CD14-positive monocyte (primary cell): Measurements from ENCODE around the gene CCDC178. TPM values are rescaled to one million over a fixed set of nuclear protein-coding genes. Genes with fewer than 3 reads are reported as not detected.

Source experiments
- DNase-seq, 3 donors: peaks; one replicate each; pipeline ENCODE4 v3.0.0-alpha.2; 2011 to 2022
- H2AFZ ChIP-seq: 2 replicates; pipeline ENCODE4 v1.6.0; 2012; ENCODE audit warnings: mild to moderate bottlenecking, low read depth, low read length, inconsistent platforms; ENCODE audit not compliant: insufficient read depth, poor library complexity, severe bottlenecking
- H3K27ac ChIP-seq, 2 donors: 1 replicate in 1 of 2; 2 replicates in 1 of 2; pipeline ENCODE4 v1.5.1; 2012 to 2013; ENCODE audit warnings: low read length in 2 of 2, control low read depth in 1 of 2, inconsistent platforms in 1 of 2, low read depth in 1 of 2, mild to moderate bottlenecking in 1 of 2
- H3K27me3 ChIP-seq, 2 donors: one replicate each; pipeline versions ENCODE4 v1.6.0 to v1.6.1; 2011 to 2013; ENCODE audit warnings: low read length in 2 of 2; ENCODE audit not compliant: control insufficient read depth in 2 of 2, insufficient read depth in 2 of 2
- H3K36me3 ChIP-seq, 2 donors: replicated peaks in 1 of 2; 1 replicate in 1 of 2; 2 replicates in 1 of 2; pipeline versions ENCODE4 v1.5.1 to v1.6.1; 2012 to 2013; ENCODE audit warnings: low read length in 2 of 2, control low read depth in 1 of 2, inconsistent platforms in 1 of 2, mild to moderate bottlenecking in 1 of 2; ENCODE audit not compliant: insufficient read depth in 2 of 2, control insufficient read depth in 1 of 2
- H3K4me1 ChIP-seq, 2 donors: 1 replicate in 1 of 2; 2 replicates in 1 of 2; pipeline versions ENCODE4 v1.5.1 to v1.6.1; 2012 to 2013; ENCODE audit warnings: low read length in 2 of 2, control low read depth in 1 of 2, inconsistent platforms in 1 of 2, mild to moderate bottlenecking in 1 of 2, moderate library complexity in 1 of 2; ENCODE audit not compliant: insufficient read depth in 2 of 2, control insufficient read depth in 1 of 2
- H3K4me2 ChIP-seq: replicated peaks from 2 replicates; pipeline ENCODE3; 2012; ENCODE audit warnings: low read length, moderate library complexity, mild to moderate bottlenecking; ENCODE audit not compliant: poor library complexity, severe bottlenecking; ENCODE audit errors: extremely low read depth
- H3K4me3 ChIP-seq, 3 experiments: fragments of 200-600 bp in 1 of 3; sonication (generic) in 1 of 3; replicated peaks in 1 of 3; 1 replicate in 2 of 3; 2 replicates in 1 of 3; pipeline ENCODE4 v1.5.1; 2011 to 2013; ENCODE audit warnings: low read length in 3 of 3, mild to moderate bottlenecking in 3 of 3, control low read depth in 2 of 3, low read depth in 2 of 3, inconsistent platforms in 1 of 3, moderate library complexity in 1 of 3
- H3K79me2 ChIP-seq: 2 replicates; pipeline ENCODE4 v1.6.0; 2012; ENCODE audit warnings: mild to moderate bottlenecking, control low read depth, inconsistent platforms, low read length, moderate library complexity; ENCODE audit not compliant: insufficient read depth
- H3K9ac ChIP-seq: 2 replicates; pipeline ENCODE4 v1.6.0; 2017; ENCODE audit warnings: low read length, mild to moderate bottlenecking; ENCODE audit not compliant: insufficient read depth, poor library complexity, severe bottlenecking
- H3K9me3 ChIP-seq, 2 donors: replicated peaks in 1 of 2; 1 replicate in 1 of 2; 2 replicates in 1 of 2; pipeline versions ENCODE4 v1.5.1 to v1.6.1; 2012 to 2013; ENCODE audit warnings: low read length in 2 of 2, control low read depth in 1 of 2; ENCODE audit not compliant: control insufficient read depth in 1 of 2, insufficient read depth in 1 of 2
- H4K20me1 ChIP-seq: 2 replicates; pipeline ENCODE4 v1.6.0; 2012; ENCODE audit warnings: mild to moderate bottlenecking, low read length, control low read depth, moderate library complexity; ENCODE audit not compliant: insufficient read depth
- H3K27ac Mint-ChIP-seq, 7 donors: one replicate each; pipeline ENCODE4 v1.8.0; 2020; ENCODE audit warnings: mild to moderate bottlenecking in 7 of 7, mixed read lengths in 7 of 7, moderate library complexity in 6 of 7, inconsistent platforms in 2 of 7
- H3K27me3 Mint-ChIP-seq, 3 donors: one replicate each; pipeline ENCODE4 v1.8.0; 2021 to 2022; ENCODE audit warnings: low read depth in 3 of 3, mild to moderate bottlenecking in 3 of 3, mixed read lengths in 3 of 3, moderate library complexity in 3 of 3, inconsistent platforms in 1 of 3
- H3K36me3 Mint-ChIP-seq, 2 donors: one replicate each; pipeline ENCODE4 v1.8.0; 2020; ENCODE audit warnings: mixed read lengths in 2 of 2, inconsistent platforms in 1 of 2, mild to moderate bottlenecking in 1 of 2
- H3K4me1 Mint-ChIP-seq: one replicate; pipeline ENCODE4 v1.8.0; 2020; ENCODE audit warnings: mild to moderate bottlenecking, mixed read lengths
- H3K4me3 Mint-ChIP-seq, 2 donors: one replicate each; pipeline ENCODE4 v1.8.0; 2020; ENCODE audit warnings: mild to moderate bottlenecking in 2 of 2, mixed read lengths in 2 of 2, moderate library complexity in 1 of 2
- H3K9me3 Mint-ChIP-seq, 7 donors: one replicate each; pipeline ENCODE4 v1.8.0; 2020 to 2022; ENCODE audit warnings: mixed read lengths in 7 of 7, mild to moderate bottlenecking in 6 of 7, moderate library complexity in 6 of 7, inconsistent platforms in 2 of 7
- WGBS: methylation state at CpG from one replicate; pipeline ENCODE4 v1.1.5; 2013; ENCODE audit warnings: missing lambda C conversion rate; ENCODE audit not compliant: insufficient coverage; 5-methylcytosine and 5-hydroxymethylcytosine counted together
- intact Hi-C, 2 donors: fragments of 100-400 bp; cut with micrococcal nuclease; formaldehyde crosslinking; loops; one replicate each; pipeline versions ENCODE4 v1.15.0 to v1.15.1; 2023
- polyA plus RNA-seq, 3 donors: library from polyadenylated mRNA; depleted of rRNA in 1 of 3; unstranded in 2 of 3; stranded (reverse) in 1 of 3; fragments of 300-500 nt in 2 of 3; fragments of >200 nt in 1 of 3; fragmentation: Illumina TruSeq in 2 of 3; gene quantifications; 1 replicate in 2 of 3; 2 replicates in 1 of 3; pipeline ENCODE4 v1.2.3, GENCODE V29; 2012 to 2021
- TF ChIP-seq, protein P1 (sequence below): fragments of 200-600 bp; IDR thresholded peaks from one replicate; pipeline ENCODE4 v1.8.0; 2022; ENCODE audit warnings: antibody characterized with exemption, mild to moderate bottlenecking

Gene CCDC178
- polyA plus RNA-seq, 3 donors = not detected

DNA sequence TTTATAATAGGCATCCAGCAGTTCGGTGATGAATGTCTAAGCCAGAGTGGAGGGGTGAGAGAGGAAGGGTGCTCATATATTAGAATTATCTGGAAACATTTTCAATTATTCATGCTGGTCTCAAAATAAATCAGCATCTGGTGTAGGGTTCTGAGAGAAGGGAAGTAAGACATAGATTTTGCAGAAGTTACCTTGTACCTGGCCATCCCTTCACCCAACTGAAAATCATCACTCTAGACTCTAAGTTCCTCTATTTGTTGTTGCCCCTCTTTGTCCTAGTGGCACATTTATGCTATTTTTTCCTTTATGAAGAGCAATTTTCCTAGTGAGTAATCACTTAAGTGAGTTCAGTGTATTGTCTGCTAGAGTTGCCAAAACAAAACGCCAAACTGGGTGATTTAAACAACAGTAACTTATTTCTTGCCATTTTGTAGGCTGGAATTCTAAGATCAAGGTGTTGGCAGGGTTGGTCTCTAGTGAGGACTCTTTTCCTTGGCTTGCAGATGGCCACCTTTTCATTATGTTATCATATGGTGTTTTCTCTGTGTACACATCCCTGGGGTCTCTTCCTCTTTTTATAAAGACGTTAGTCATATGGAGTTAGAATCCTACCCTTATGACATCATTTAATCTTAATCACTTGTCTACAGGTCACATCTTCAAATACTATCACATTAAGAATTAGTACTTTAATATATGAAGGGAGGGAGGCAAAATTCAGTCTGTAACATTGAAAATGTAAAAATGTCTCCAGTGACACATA, 537.8 kb downstream of the CCDC178 start:
- Histone ChIP-seq H3K9ac (no peak overlapping the region), H3K4me2 (no peak overlapping the region), H2AFZ (no peak overlapping the region), H3K27me3 (no peaks in the 10 kb centered on the region), H3K4me1 (no peaks in the 10 kb centered on the region), H3K9me3 (no peaks in the 10 kb centered on the region), H4K20me1 (no peaks in the 10 kb centered on the region), H3K79me2 (no peaks in the 10 kb centered on the region), H3K4me3 (no peak overlapping the region), H3K36me3 (no peaks in the 10 kb centered on the region), H3K27ac (no peak overlapping the region)
- WGBS = 100% methylated on average over 1 of the region's 3 CpGs
- no peak overlapping the region for H3K27ac Mint-ChIP-seq
- no peaks in the 10 kb centered on the region for H3K36me3 Mint-ChIP-seq
- H3K27me3 Mint-ChIP-seq = peaks cover 0 to 1% (median 0%) of the 10 kb centered on the region in 3 donors
- TF ChIP-seq, protein P1, sequence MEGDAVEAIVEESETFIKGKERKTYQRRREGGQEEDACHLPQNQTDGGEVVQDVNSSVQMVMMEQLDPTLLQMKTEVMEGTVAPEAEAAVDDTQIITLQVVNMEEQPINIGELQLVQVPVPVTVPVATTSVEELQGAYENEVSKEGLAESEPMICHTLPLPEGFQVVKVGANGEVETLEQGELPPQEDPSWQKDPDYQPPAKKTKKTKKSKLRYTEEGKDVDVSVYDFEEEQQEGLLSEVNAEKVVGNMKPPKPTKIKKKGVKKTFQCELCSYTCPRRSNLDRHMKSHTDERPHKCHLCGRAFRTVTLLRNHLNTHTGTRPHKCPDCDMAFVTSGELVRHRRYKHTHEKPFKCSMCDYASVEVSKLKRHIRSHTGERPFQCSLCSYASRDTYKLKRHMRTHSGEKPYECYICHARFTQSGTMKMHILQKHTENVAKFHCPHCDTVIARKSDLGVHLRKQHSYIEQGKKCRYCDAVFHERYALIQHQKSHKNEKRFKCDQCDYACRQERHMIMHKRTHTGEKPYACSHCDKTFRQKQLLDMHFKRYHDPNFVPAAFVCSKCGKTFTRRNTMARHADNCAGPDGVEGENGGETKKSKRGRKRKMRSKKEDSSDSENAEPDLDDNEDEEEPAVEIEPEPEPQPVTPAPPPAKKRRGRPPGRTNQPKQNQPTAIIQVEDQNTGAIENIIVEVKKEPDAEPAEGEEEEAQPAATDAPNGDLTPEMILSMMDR = no peak
- no peaks in the 10 kb centered on the region for H3K4me1 Mint-ChIP-seq
- DNase-seq = no peak
- no peak overlapping the region for H3K4me3 Mint-ChIP-seq
- peaks cover 2 to 11% (median 5%) of the 10 kb centered on the region in 7 donors for H3K9me3 Mint-ChIP-seq
- intact Hi-C loops = no loop called here

DNA sequence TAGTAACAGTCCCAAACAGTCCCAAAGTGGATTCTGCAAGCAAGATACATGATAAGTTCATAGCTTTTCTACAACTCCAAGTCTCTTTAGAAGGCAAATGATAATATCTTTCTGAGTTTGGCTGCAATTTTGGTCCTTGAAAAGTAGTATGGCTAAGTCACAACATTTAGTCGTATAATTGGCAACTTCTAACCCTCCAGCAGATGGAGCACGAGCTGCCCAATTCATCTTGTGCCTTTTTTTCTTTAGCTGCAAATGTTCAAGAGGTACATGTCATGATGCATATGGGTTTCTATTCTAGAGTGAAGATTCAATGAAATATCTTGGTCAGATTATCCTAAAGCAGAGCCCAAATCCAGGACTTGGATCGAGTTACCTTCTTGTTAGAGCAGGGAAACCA, 540.7 kb downstream of the CCDC178 start:
- no peaks in the 10 kb centered on the region for H3K27me3 Mint-ChIP-seq

More for the DNA sequence above, 540.7 kb downstream of the CCDC178 start:
- Histone ChIP-seq H3K27ac (no peak overlapping the region), H3K36me3 (no peaks in the 10 kb centered on the region), H3K79me2 (no peaks in the 10 kb centered on the region), H4K20me1 (no peaks in the 10 kb centered on the region), H3K27me3 (no peaks in the 10 kb centered on the region), H3K9me3 (peaks cover 0 to 5% of the 10 kb centered on the region in 2 donors), H3K9ac (no peak overlapping the region), H3K4me2 (no peak overlapping the region), H2AFZ (no peak overlapping the region), H3K4me1 (no peaks in the 10 kb centered on the region), H3K4me3 (no peak overlapping the region)
- H3K4me3 Mint-ChIP-seq = no peak overlapping the region
- 86% methylated on average over 1 of the region's 3 CpGs for WGBS
- peaks cover 0 to 3% (median 0%) of the 10 kb centered on the region in 7 donors for H3K9me3 Mint-ChIP-seq
- intact Hi-C loops = no loop called here
- TF ChIP-seq, protein P1 = no peak
- no peak for DNase-seq
- no peak overlapping the region for H3K27ac Mint-ChIP-seq
- H3K36me3 Mint-ChIP-seq = no peaks in the 10 kb centered on the region
- no peaks in the 10 kb centered on the region for H3K4me1 Mint-ChIP-seq
